ENCODE results near the gene ARHGEF38.

ARHGEF38 gene

GRCh38 chr4:105555409-105555808, 3.0 kb downstream of the ARHGEF38 start:
- Histone ChIP-seq H3K27ac (ENCODE audit: low read depth, low read length) (peak overlapping the region; percentile 39), H3K9me3 (ENCODE audit: control insufficient read depth in 1 of 2, low read length in 2 of 2) (no peaks in the 10 kb centered on the region), H3K9ac (ENCODE audit: low read depth in 1 of 2, low read length in 2 of 2) (peak overlapping the region in 1 of 2 donors; percentile 66), H3K36me3 (ENCODE audit: control insufficient read depth in 1 of 2, insufficient read depth in 2 of 2, low read length in 2 of 2) (no peaks in the 10 kb centered on the region), H3K4me3 (ENCODE audit: low read depth in 1 of 2, low read length in 2 of 2) (peak overlapping the region; percentile 14 to 48), H3K27me3 (ENCODE audit: control insufficient read depth in 1 of 2, insufficient read depth in 2 of 2, low read length in 2 of 2) (no peaks in the 10 kb centered on the region), H3K4me1 (ENCODE audit: control insufficient read depth in 1 of 2, insufficient read depth in 2 of 2, low read length in 2 of 2) (peaks cover 16 to 42% of the 10 kb centered on the region in 2 donors)

- H3K4me1 ChIP-seq (ENCODE audit: control insufficient read depth in 1 of 2, insufficient read depth in 2 of 2, low read length in 2 of 2) = peaks cover 11 to 45% of the 10 kb centered on the region in 2 donors
- no peak overlapping the region for H3K27ac ChIP-seq (ENCODE audit: low read depth, low read length)
These were observed 3.8 kb downstream of the ARHGEF38 start for GRCh38 chr4:105556206-105556605.

GRCh38 chr4:105558277-105558676, 5.9 kb downstream of the ARHGEF38 start:
- Histone ChIP-seq H3K4me3 (ENCODE audit: low read depth in 1 of 2, low read length in 2 of 2) (no peak overlapping the region), H3K9me3 (ENCODE audit: control insufficient read depth in 1 of 2, low read length in 2 of 2) (no peaks in the 10 kb centered on the region), H3K27me3 (ENCODE audit: control insufficient read depth in 1 of 2, insufficient read depth in 2 of 2, low read length in 2 of 2) (no peaks in the 10 kb centered on the region), H3K4me1 (ENCODE audit: control insufficient read depth in 1 of 2, insufficient read depth in 2 of 2, low read length in 2 of 2) (peaks cover 6 to 36% of the 10 kb centered on the region in 2 donors), H3K27ac (ENCODE audit: low read depth, low read length) (no peak overlapping the region), H3K9ac (ENCODE audit: low read depth in 1 of 2, low read length in 2 of 2) (no peak overlapping the region), H3K36me3 (ENCODE audit: control insufficient read depth in 1 of 2, insufficient read depth in 2 of 2, low read length in 2 of 2) (no peaks in the 10 kb centered on the region)

More at GRCh38 chr4:105556206-105556605, 3.8 kb downstream of the ARHGEF38 start:
- peak overlapping the region in 1 of 2 donors; percentile 45 for H3K4me3 ChIP-seq (ENCODE audit: low read depth in 1 of 2, low read length in 2 of 2)
- H3K27me3 ChIP-seq (ENCODE audit: control insufficient read depth in 1 of 2, insufficient read depth in 2 of 2, low read length in 2 of 2) = no peaks in the 10 kb centered on the region
- H3K9me3 ChIP-seq (ENCODE audit: control insufficient read depth in 1 of 2, low read length in 2 of 2) = no peaks in the 10 kb centered on the region
- peak overlapping the region in 1 of 2 donors; percentile 66 for H3K9ac ChIP-seq (ENCODE audit: low read depth in 1 of 2, low read length in 2 of 2)
- H3K36me3 ChIP-seq (ENCODE audit: control insufficient read depth in 1 of 2, insufficient read depth in 2 of 2, low read length in 2 of 2) = no peaks in the 10 kb centered on the region

GRCh38 chr4:105560421-105560848, 8.0 kb downstream of the ARHGEF38 start:
- peaks cover 6 to 36% of the 10 kb centered on the region in 2 donors for H3K4me1 ChIP-seq (ENCODE audit: control insufficient read depth in 1 of 2, insufficient read depth in 2 of 2, low read length in 2 of 2)

GRCh38 chr4:105563352-105563751, 10.9 kb downstream of the ARHGEF38 start:
- Histone ChIP-seq H3K9ac (ENCODE audit: low read depth in 1 of 2, low read length in 2 of 2) (no peak overlapping the region), H3K4me3 (ENCODE audit: low read depth in 1 of 2, low read length in 2 of 2) (no peak overlapping the region), H3K27ac (ENCODE audit: low read depth, low read length) (no peak overlapping the region), H3K9me3 (ENCODE audit: control insufficient read depth in 1 of 2, low read length in 2 of 2) (no peaks in the 10 kb centered on the region), H3K36me3 (ENCODE audit: control insufficient read depth in 1 of 2, insufficient read depth in 2 of 2, low read length in 2 of 2) (no peaks in the 10 kb centered on the region), H3K27me3 (ENCODE audit: control insufficient read depth in 1 of 2, insufficient read depth in 2 of 2, low read length in 2 of 2) (no peaks in the 10 kb centered on the region), H3K4me1 (ENCODE audit: control insufficient read depth in 1 of 2, insufficient read depth in 2 of 2, low read length in 2 of 2) (peaks cover 3 to 15% of the 10 kb centered on the region in 2 donors)

More at GRCh38 chr4:105560421-105560848, 8.0 kb downstream of the ARHGEF38 start:
- Histone ChIP-seq H3K36me3 (ENCODE audit: control insufficient read depth in 1 of 2, insufficient read depth in 2 of 2, low read length in 2 of 2) (no peaks in the 10 kb centered on the region), H3K9ac (ENCODE audit: low read depth in 1 of 2, low read length in 2 of 2) (no peak overlapping the region), H3K27ac (ENCODE audit: low read depth, low read length) (no peak overlapping the region), H3K4me3 (ENCODE audit: low read depth in 1 of 2, low read length in 2 of 2) (no peak overlapping the region), H3K9me3 (ENCODE audit: control insufficient read depth in 1 of 2, low read length in 2 of 2) (no peaks in the 10 kb centered on the region), H3K27me3 (ENCODE audit: control insufficient read depth in 1 of 2, insufficient read depth in 2 of 2, low read length in 2 of 2) (no peaks in the 10 kb centered on the region)

- Histone ChIP-seq H3K9me3 (ENCODE audit: control insufficient read depth in 1 of 2, low read length in 2 of 2) (no peaks in the 10 kb centered on the region), H3K27ac (ENCODE audit: low read depth, low read length) (no peak overlapping the region), H3K9ac (ENCODE audit: low read depth in 1 of 2, low read length in 2 of 2) (no peak overlapping the region), H3K4me3 (ENCODE audit: low read depth in 1 of 2, low read length in 2 of 2) (no peak overlapping the region), H3K4me1 (ENCODE audit: control insufficient read depth in 1 of 2, insufficient read depth in 2 of 2, low read length in 2 of 2) (no peaks in the 10 kb centered on the region), H3K27me3 (ENCODE audit: control insufficient read depth in 1 of 2, insufficient read depth in 2 of 2, low read length in 2 of 2) (no peaks in the 10 kb centered on the region), H3K36me3 (ENCODE audit: control insufficient read depth in 1 of 2, insufficient read depth in 2 of 2, low read length in 2 of 2) (no peaks in the 10 kb centered on the region)
These were observed 16.2 kb downstream of the ARHGEF38 start for GRCh38 chr4:105568584-105568983.

GRCh38 chr4:105569057-105569865, 16.8 kb downstream of the ARHGEF38 start:
- H3K4me1 ChIP-seq (ENCODE audit: control insufficient read depth in 1 of 2, insufficient read depth in 2 of 2, low read length in 2 of 2) = no peaks in the 10 kb centered on the region
- no peak overlapping the region for H3K4me3 ChIP-seq (ENCODE audit: low read depth in 1 of 2, low read length in 2 of 2)
- H3K9me3 ChIP-seq (ENCODE audit: control insufficient read depth in 1 of 2, low read length in 2 of 2) = no peaks in the 10 kb centered on the region
- H3K27ac ChIP-seq (ENCODE audit: low read depth, low read length) = no peak overlapping the region
- no peaks in the 10 kb centered on the region for H3K27me3 ChIP-seq (ENCODE audit: control insufficient read depth in 1 of 2, insufficient read depth in 2 of 2, low read length in 2 of 2)
- no peak overlapping the region for H3K9ac ChIP-seq (ENCODE audit: low read depth in 1 of 2, low read length in 2 of 2)
- no peaks in the 10 kb centered on the region for H3K36me3 ChIP-seq (ENCODE audit: control insufficient read depth in 1 of 2, insufficient read depth in 2 of 2, low read length in 2 of 2)

GRCh38 chr4:105569866-105570236, 17.4 kb downstream of the ARHGEF38 start:
- H3K27me3 ChIP-seq (ENCODE audit: control insufficient read depth in 1 of 2, insufficient read depth in 2 of 2, low read length in 2 of 2) = no peaks in the 10 kb centered on the region
- no peak overlapping the region for H3K9ac ChIP-seq (ENCODE audit: low read depth in 1 of 2, low read length in 2 of 2)

GRCh38 chr4:105572296-105572695, 19.9 kb downstream of the ARHGEF38 start:
- Histone ChIP-seq H3K4me3 (ENCODE audit: low read depth in 1 of 2, low read length in 2 of 2) (no peak overlapping the region), H3K27me3 (ENCODE audit: control insufficient read depth in 1 of 2, insufficient read depth in 2 of 2, low read length in 2 of 2) (no peaks in the 10 kb centered on the region), H3K36me3 (ENCODE audit: control insufficient read depth in 1 of 2, insufficient read depth in 2 of 2, low read length in 2 of 2) (no peaks in the 10 kb centered on the region), H3K27ac (ENCODE audit: low read depth, low read length) (no peak overlapping the region), H3K9me3 (ENCODE audit: control insufficient read depth in 1 of 2, low read length in 2 of 2) (no peaks in the 10 kb centered on the region), H3K4me1 (ENCODE audit: control insufficient read depth in 1 of 2, insufficient read depth in 2 of 2, low read length in 2 of 2) (no peaks in the 10 kb centered on the region), H3K9ac (ENCODE audit: low read depth in 1 of 2, low read length in 2 of 2) (no peak overlapping the region)

More at GRCh38 chr4:105569866-105570236, 17.4 kb downstream of the ARHGEF38 start:
- no peaks in the 10 kb centered on the region for H3K9me3 ChIP-seq (ENCODE audit: control insufficient read depth in 1 of 2, low read length in 2 of 2)
- no peak overlapping the region for H3K4me3 ChIP-seq (ENCODE audit: low read depth in 1 of 2, low read length in 2 of 2)
- no peaks in the 10 kb centered on the region for H3K4me1 ChIP-seq (ENCODE audit: control insufficient read depth in 1 of 2, insufficient read depth in 2 of 2, low read length in 2 of 2)
- H3K27ac ChIP-seq (ENCODE audit: low read depth, low read length) = no peak overlapping the region
- H3K36me3 ChIP-seq (ENCODE audit: control insufficient read depth in 1 of 2, insufficient read depth in 2 of 2, low read length in 2 of 2) = no peaks in the 10 kb centered on the region

- H3K27me3 ChIP-seq (ENCODE audit: control insufficient read depth in 1 of 2, insufficient read depth in 2 of 2, low read length in 2 of 2) = no peaks in the 10 kb centered on the region
- no peak overlapping the region for H3K9ac ChIP-seq (ENCODE audit: low read depth in 1 of 2, low read length in 2 of 2)
- no peaks in the 10 kb centered on the region for H3K36me3 ChIP-seq (ENCODE audit: control insufficient read depth in 1 of 2, insufficient read depth in 2 of 2, low read length in 2 of 2)
- no peaks in the 10 kb centered on the region for H3K9me3 ChIP-seq (ENCODE audit: control insufficient read depth in 1 of 2, low read length in 2 of 2)
- peak overlapping the region in 1 of 2 donors; percentile 19 for H3K4me3 ChIP-seq (ENCODE audit: low read depth in 1 of 2, low read length in 2 of 2)
- no peak overlapping the region for H3K27ac ChIP-seq (ENCODE audit: low read depth, low read length)
- peaks cover 9% of the 10 kb centered on the region in 2 donors for H3K4me1 ChIP-seq (ENCODE audit: control insufficient read depth in 1 of 2, insufficient read depth in 2 of 2, low read length in 2 of 2)
These were observed 34.4 kb downstream of the ARHGEF38 start for GRCh38 chr4:105586638-105587328.

Measured in duodenal mucosa (tissue), 2 donors.